GM21367 (cell line): ENCODE data around the gene PLD2.
A peak's percentile ranks its signal among the peaks of the same experiment; 100 is the strongest.
"Not testable (repeated sequence)": the region's sequence is repeated elsewhere in the genome, so short reads cannot be mapped to it uniquely, and the experiment has no call there.

Experiments used
- ATAC-seq: cut with Tn5 transposase; IDR thresholded peaks from one replicate; pipeline ENCODE4 v1.9.1; 2021; ENCODE audit not compliant: unreplicated experiment

Gene PLD2

GRCh38 chr17:4832829-4833177 is 25.9 kb downstream of the PLD2 start:
- not testable (repeated sequence) for ATAC-seq

DNA sequence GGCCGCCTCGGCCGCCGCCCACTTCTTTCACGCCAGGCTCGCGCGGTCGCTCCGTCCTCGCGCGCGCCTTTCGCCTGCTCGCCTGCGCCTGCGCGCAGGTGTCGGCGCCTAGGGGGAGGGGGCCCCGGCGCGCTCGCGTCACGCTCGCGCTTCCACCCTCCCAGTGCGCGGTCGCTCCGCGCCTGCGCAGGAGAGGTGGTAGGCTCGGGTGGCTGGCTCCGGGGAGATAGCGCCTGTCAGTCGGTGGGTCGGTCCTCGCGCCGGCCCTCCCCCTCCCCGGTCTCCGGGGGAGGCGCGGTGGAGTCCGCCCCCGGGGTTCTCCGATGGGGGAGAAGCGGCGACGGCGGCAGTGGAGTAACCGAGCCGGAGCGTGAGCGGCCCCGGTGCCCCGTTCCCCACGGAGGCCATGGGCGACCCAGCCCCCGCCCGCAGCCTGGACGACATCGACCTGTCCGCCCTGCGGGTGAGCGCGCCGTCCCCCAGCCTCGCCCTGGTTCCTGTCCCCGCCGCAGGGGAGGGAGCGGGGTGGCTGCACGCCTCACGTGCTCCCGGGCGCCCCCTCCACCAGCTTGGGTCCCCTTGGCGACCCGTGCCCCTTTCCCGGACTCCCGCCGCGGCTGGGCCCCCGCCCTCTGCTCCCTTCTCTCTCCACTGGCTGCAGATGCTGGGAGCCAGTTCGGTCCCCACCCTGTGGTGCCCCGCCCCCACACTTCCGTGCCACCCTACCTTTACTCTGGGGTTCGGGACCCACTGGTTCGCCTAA is 26.4 kb downstream of the PLD2 start, which contains the start of gene MINK1:
MINK1 (plus strand) TSS at position 163 of the 763 bp plus-strand sequence; CDS start at position 407, 244 bp downstream.
- peak; percentile 78 for ATAC-seq

DNA sequence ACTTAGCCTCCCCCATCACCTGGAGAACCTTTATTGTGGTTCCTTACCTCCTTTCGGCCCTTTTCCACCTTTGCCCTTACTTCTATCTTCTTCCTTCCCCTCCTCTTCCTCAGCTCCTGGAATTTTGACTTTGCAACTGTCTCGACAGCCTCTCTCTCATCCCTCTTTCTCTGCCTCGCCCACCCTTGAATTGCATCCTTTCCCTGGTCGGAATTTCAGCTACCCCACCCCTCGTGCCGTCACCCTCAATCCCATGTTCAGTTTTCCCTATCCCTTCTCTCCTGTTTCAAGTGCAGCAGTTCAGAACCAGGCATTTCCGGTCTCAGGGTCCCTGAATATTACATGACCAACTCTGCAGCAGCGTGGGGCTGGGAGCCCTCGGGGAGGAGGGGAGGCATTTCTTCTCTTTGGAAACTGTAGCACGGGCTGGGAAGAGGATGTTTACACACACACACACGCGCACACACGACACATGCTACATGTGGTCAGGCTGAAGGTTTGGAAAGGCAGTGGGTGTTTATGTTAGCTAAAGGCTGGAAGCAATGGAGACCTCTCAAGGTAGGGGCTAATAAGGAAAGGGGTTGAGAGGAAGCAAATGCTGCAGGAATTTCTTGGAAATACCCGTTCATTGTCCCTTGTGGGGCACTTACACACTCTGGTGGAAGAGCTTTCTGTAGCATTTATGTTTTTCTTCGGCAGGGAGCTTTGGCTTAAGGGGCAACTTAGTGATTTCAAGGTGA is 27.2 kb downstream of the PLD2 start:
- no peak for ATAC-seq

- no peak for ATAC-seq
Observed at GRCh38 chr17:4834681-4835020, 27.7 kb downstream of the PLD2 start.

GRCh38 chr17:4836221-4836620 is 29.3 kb downstream of the PLD2 start:
- no peak for ATAC-seq

DNA sequence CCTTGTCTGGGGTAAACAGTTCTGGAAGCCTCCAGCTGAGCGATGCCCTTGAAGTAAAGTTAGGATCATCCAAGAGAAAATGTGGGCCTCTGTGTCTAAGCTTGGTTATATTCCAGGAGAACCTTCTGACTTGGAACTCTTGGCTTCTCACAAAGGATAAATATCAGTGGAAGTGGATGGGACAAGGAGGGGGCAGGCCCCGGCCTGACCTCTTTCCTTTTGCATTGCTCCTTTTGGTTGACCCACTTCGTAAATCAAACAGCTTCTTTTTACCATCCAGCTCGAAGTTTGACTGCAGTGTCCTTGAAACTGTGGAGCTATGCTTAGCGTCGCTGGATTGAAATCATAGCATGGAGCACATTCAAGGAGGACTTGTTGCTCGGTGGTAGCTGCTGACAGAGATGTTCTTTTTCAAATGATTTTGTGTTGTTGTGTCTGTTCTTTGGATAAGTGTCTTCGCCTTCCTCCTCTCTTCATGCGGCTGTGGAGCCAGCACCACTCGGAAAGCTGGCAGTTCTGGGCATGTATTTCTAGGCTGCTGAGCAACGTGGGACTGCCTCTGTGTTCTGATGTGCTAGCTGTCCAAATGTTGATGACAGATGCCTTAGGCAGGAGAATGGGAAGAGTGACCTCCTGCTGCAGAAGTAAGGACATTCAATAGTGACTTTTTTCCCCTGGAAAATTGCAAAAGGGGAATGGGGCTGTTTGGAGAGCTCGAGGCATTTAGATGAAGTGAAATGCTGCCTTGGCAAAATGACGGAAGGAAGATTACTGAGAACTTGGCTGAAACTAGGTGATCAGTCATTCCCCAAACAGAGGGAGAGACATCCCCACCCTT is 30.7 kb downstream of the PLD2 start:
- no peak for ATAC-seq

DNA sequence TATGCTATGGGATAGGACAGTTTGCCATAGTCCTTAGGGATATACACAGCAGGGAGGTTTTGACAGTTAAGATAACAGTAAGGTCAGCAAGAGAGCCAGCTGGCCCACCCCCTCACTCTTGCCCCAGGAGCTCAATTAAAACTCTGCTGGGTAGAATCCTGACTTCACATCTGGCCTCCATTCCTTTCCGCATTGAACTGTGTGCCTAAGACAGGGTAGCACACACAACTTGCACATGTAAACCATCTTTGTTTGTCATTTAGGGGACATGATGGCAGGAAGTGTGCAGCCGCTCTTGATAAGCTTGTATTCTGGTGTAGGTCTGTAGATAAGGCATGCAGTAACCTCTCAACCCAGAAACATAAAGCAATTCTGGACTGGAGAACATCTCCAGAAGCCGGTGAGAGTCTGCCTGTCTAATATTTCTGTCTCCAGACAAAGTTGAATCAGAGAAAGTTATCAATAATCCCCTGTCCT is 31.4 kb downstream of the PLD2 start:
- no peak for ATAC-seq

- ATAC-seq: no peak
Observed at GRCh38 chr17:4839221-4839620, 32.3 kb downstream of the PLD2 start.

DNA sequence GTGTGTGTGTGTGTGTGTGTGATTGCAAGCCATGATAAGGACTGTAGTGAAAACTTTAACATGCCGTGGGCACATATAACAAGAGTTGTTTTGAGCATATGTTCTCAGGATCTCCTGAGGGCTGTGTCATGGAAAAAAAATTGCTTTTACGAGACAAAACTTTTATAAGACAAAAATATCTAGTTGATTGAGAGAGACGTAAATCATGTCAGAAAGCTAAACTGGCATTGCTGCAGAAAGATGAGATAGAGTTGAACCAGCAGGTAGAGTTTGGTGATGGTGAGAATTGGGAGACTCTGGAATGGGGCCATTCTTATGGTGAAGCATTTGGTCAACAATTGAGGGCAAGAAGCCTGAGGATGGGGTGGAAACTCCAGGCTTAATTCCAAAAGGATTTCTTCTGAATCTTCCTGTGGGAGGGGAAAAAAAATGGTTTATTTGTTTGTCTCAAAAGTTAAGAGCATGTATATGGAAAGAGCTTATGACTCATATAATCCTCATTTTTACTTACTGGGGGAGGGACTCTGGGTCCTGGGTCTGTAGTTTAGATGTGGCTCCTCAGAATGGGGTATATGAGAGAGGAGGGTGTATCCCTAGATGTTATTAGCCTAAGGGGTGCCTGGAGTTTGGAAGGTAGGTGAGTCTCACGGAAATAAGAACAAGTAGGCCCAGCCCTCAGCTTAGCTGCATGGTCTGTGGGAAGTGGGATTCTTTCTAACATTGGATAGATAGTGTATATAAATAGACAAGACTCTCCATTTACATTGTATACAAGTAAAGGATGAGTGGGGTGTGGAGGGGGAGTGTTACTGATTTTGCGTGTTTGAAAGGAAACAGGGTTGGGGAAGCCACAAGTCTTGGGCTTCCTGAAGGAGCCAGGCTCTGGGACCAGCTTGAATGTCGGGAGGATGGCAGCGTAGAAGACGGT is 33.3 kb downstream of the PLD2 start:
- no peak for ATAC-seq

DNA sequence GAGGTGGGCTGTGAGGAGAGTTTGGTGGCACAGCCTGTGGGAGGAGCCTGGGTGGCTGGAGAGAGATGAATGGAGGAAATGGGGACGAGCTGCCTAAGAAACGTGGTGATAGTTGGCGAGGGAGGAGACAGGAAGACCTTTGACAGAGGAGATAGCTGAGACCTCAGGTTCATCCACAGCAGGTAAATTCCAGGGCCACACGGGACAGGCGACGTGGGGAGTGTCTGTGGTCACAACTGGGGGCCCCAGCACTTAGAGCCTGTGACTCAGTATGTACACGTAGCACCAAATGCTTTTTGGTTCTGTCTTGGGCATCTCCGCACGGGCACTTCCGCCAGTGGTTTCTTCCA is 33.9 kb downstream of the PLD2 start:
- no peak for ATAC-seq

DNA sequence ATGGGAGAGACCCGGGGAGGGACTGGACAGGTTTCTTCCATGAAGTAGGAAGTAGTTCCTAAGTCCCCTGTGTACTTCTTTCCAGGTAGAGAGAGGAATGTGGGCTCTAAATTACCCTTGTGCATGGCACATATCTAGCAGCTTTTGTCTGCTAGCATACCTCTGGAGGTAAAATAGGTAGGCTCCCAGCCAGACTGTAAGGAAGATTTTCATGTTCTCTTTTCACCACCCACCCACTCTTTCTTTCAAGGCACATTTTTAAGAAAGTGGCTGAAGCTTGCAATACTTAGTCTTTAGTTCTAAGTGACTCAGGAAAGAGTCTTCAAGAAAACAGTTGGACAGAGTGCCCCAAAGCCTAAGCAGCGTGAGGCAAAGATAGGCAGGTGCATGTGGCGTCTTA is 35.4 kb downstream of the PLD2 start:
- no peak for ATAC-seq

GRCh38 chr17:4843321-4844000 is 36.5 kb downstream of the PLD2 start:
- ATAC-seq: no peak

GRCh38 chr17:4845118-4845517 is 38.2 kb downstream of the PLD2 start:
- no peak for ATAC-seq

DNA sequence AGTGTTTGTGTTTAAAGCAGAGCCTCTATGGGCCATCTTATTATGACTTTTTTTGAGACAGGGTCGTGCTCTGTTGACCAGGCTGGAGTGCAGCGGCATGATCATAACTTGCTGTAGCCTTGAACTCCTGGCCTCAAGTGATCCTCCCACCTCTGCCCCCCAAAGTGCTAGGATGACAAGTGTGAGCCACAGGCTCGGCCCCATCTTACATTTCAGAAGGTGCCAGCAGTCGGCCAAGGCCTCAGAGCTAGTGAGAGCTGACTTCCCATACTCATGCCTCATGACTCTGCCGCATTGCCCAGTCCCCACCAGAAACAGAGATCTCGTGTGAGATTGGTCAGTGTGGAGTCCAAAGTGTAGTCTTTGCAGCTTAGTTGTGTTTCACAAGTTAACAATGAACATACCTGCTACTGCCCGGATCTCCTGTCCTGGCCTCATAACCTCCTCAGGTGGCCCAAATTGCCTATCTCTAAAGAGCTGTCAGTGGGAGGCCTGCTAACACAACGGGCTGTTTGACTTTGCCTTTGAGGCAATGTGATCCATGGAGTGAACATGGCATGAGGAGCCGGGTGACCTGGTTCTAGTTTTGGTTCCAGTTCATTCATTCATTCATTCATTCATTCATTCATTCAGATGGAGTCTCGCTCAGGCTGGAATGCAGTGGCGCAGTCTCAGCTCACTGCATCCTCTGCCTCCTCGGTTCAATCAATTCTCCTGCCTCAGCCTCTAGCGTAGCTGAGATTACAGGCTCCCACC is 39.9 kb downstream of the PLD2 start:
- ATAC-seq: no peak

- no peak for ATAC-seq
Observed at GRCh38 chr17:4849011-4849536, 42.1 kb downstream of the PLD2 start.

- no peak for ATAC-seq
Observed at GRCh38 chr17:4850246-4850645, 43.3 kb downstream of the PLD2 start.

GRCh38 chr17:4851084-4851483 is 44.1 kb downstream of the PLD2 start:
- ATAC-seq: no peak

GRCh38 chr17:4852567-4853207 is 45.7 kb downstream of the PLD2 start:
- ATAC-seq: no peak
